GM12892 (cell line): ENCODE measurements around the gene TSPEAR.

Experiments used
- POLR2AphosphoS5 ChIP-seq: IDR thresholded peaks from 2 replicates; pipeline ENCODE4 v1.6.1; 2011; ENCODE audit warnings: low read depth, low read length, control low read depth
- TAF1 ChIP-seq: IDR thresholded peaks from 2 replicates; pipeline ENCODE4 v1.6.1; 2011; ENCODE audit warnings: low read depth, mild to moderate bottlenecking, control low read depth, low read length, borderline replicate concordance

DNA sequence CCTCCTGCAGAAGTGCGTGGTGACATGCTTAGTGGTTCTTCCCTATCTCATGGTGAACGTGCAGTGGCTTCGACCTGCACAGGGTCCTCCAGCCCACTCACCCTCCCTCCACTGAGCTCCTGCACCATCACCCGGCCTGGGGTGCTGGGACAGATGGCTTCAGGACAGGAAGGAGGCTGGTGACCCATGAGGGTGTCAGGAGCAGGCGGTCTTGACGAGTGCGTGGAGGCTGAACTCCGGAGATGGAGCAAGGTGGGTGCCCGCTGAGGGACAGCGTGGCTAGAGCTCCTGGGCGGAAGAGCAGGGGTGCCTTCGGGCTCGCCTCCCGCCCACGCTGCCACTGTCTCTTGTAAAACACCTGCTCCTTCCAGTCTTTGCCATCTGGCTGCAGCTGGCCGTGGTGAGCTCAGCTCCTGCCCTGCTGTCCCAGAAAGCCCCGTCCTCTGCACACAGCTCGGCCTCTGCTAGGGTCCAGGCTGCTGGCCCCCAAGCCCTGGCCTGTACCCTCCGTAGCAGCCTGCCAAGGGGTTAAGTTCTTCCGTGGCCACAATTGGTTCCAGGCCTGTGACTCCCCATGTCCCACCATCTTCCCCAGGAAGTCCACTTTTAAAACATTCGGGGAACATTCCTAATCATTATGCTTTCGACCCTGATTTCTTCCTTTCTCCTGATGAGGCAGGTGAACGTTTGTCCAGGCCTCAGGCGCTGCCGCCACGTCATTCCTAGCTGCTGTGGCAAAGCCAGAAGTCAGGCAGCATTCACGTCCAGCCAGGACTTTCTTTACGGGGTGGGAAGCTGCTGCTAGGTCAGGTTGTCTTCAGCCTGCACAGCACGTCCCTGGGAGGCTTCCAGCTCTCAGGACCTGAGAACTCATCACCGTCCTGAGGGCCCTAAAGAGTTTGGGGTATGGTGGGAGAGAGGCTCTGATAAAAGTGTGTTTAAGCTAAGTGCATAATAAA is 179.5 kb downstream of the TSPEAR start:
- TF ChIP-seq POLR2AphosphoS5 (no peak), TAF1 (no peak)
